Measurements from ENCODE around the gene PLK3.

The PLK3 gene

GRCh38 chr1:44826375-44827196, 26.4 kb downstream of the PLK3 start:
- H3K4me3 Mint-ChIP-seq, result no peak overlapping the region
- no peaks in the 10 kb centered on the region for H3K9me3 Mint-ChIP-seq
- H3K27ac Mint-ChIP-seq, result no peak overlapping the region
- DNase-seq, result no peak
- peaks cover 17% of the 10 kb centered on the region for H3K4me1 Mint-ChIP-seq
- H3K36me3 Mint-ChIP-seq (ENCODE audit: low read depth), result no peaks in the 10 kb centered on the region
- no peak for TF ChIP-seq CTCF (IDR thresholded peaks at IDR 0.05)
- peaks cover 3% of the 10 kb centered on the region for H3K27me3 Mint-ChIP-seq (ENCODE audit: low read depth, poor library complexity)

- no peaks in the 10 kb centered on the region for H3K36me3 Mint-ChIP-seq (ENCODE audit: low read depth)
- no peak for TF ChIP-seq CTCF (IDR thresholded peaks at IDR 0.05)
- peak overlapping the region; percentile 83 for H3K27ac Mint-ChIP-seq
- H3K27me3 Mint-ChIP-seq (ENCODE audit: low read depth, poor library complexity), result peaks cover 3% of the 10 kb centered on the region
- peaks cover 22% of the 10 kb centered on the region for H3K4me1 Mint-ChIP-seq
- no peak for DNase-seq
- H3K9me3 Mint-ChIP-seq, result no peaks in the 10 kb centered on the region
- no peak overlapping the region for H3K4me3 Mint-ChIP-seq
Measured at GRCh38 chr1:44827197-44828002, 27.2 kb downstream of the PLK3 start.

GRCh38 chr1:44828003-44828651, 27.9 kb downstream of the PLK3 start:
- Mint-ChIP-seq H3K4me1 (peaks cover 28% of the 10 kb centered on the region), H3K27ac (peak overlapping the region; percentile 83), H3K36me3 (ENCODE audit: low read depth) (no peaks in the 10 kb centered on the region)

GRCh38 chr1:44828841-44829440, 28.8 kb downstream of the PLK3 start:
- Mint-ChIP-seq H3K27me3 (ENCODE audit: low read depth, poor library complexity) (peaks cover 3% of the 10 kb centered on the region), H3K4me3 (no peak overlapping the region), H3K4me1 (peaks cover 28% of the 10 kb centered on the region), H3K36me3 (ENCODE audit: low read depth) (no peaks in the 10 kb centered on the region), H3K9me3 (no peaks in the 10 kb centered on the region), H3K27ac (no peak overlapping the region)
- DNase-seq, result no peak
- TF ChIP-seq CTCF (IDR thresholded peaks at IDR 0.05), result no peak

More at GRCh38 chr1:44828003-44828651, 27.9 kb downstream of the PLK3 start:
- H3K27me3 Mint-ChIP-seq (ENCODE audit: low read depth, poor library complexity), result peaks cover 3% of the 10 kb centered on the region
- no peak for DNase-seq
- H3K9me3 Mint-ChIP-seq, result no peaks in the 10 kb centered on the region
- H3K4me3 Mint-ChIP-seq, result no peak overlapping the region
- no peak for TF ChIP-seq CTCF (IDR thresholded peaks at IDR 0.05)

GRCh38 chr1:44829506-44830384, 29.6 kb downstream of the PLK3 start:
- TF ChIP-seq CTCF (IDR thresholded peaks at IDR 0.05), result no peak
- H3K27ac Mint-ChIP-seq, result no peak overlapping the region
- peaks cover 3% of the 10 kb centered on the region for H3K27me3 Mint-ChIP-seq (ENCODE audit: low read depth, poor library complexity)
- no peak for DNase-seq
- H3K36me3 Mint-ChIP-seq (ENCODE audit: low read depth), result no peaks in the 10 kb centered on the region
- peaks cover 28% of the 10 kb centered on the region for H3K4me1 Mint-ChIP-seq
- H3K4me3 Mint-ChIP-seq, result no peak overlapping the region
- no peaks in the 10 kb centered on the region for H3K9me3 Mint-ChIP-seq

Data from nephron progenitor cell (in vitro differentiated cells).